Measurements from ENCODE around the gene MLXIP.

The MLXIP gene

DNA sequence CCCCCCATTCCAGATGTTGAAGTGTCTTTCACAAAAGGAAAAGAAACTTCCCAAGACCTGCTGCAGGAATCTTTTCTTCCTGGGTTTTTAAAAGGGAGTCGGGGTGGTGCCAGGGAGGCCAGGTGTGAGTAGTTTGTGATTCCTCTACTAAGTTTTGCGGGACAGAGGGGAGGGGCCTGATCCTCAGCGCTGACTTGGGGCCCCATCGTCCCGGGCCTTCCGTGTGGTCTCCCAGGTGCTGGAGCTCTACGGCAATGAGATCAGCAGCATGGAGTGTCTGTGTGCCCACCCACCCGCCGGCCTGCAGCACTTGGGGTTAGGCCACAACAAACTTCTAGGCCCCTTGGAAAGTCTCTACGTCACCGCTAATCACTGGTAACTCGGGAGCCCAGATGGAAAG lies 108.9 kb downstream of the MLXIP start:
- H3K4me3 ChIP-seq (ENCODE audit: low read depth, low read length): no peak overlapping the region
- no peak for DNase-seq (ENCODE audit: low read depth)
- no peak for TF ChIP-seq CTCF (IDR thresholded peaks at IDR 0.05; ENCODE audit: control insufficient read depth, extremely low read depth, insufficient read depth)

DNA sequence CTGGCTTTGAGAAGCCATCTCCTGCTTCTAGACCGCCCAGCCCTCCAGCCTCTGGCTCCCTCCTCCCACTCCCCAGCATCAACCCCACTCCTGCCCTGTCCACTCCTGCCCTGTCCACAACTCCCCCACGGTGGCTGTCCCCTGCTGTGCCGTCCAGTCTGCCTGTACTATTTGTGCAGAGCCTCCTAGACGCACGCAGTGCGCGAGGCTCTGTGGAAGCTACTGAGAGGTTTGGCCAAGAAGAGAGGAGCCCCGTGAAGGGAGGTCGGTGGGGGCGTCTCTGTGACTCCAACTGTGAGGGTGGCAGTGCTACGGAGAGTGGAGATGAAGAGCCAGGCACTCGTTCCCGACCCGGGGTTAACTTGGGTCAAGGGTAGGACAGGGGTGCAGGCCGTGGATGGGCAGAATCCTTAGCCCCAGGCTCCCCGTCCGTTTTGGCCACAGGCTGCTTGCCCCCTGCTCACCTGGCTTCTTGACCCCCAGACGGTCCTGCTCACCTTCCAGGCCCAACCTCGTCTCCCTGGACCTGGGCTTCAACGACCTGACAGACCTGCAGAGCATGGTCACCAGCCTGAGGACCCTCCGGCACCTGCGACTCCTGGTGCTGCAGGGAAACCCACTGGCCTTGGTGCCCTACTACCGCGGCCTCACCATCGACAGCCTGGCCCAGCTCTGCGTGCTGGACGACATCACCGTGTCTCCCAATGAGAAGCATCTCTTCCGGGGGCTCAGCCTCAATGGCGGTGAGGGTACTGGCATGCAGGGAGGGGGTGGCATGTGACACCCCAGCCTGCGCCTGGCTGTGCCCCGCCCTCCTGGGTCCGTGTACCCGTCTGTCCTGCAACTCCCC lies 111.3 kb downstream of the MLXIP start:
- TF ChIP-seq CTCF (IDR thresholded peaks at IDR 0.05; ENCODE audit: control insufficient read depth, extremely low read depth, insufficient read depth): no peak
- DNase-seq (ENCODE audit: low read depth): no peak
- no peak overlapping the region for H3K4me3 ChIP-seq (ENCODE audit: low read depth, low read length)

DNA sequence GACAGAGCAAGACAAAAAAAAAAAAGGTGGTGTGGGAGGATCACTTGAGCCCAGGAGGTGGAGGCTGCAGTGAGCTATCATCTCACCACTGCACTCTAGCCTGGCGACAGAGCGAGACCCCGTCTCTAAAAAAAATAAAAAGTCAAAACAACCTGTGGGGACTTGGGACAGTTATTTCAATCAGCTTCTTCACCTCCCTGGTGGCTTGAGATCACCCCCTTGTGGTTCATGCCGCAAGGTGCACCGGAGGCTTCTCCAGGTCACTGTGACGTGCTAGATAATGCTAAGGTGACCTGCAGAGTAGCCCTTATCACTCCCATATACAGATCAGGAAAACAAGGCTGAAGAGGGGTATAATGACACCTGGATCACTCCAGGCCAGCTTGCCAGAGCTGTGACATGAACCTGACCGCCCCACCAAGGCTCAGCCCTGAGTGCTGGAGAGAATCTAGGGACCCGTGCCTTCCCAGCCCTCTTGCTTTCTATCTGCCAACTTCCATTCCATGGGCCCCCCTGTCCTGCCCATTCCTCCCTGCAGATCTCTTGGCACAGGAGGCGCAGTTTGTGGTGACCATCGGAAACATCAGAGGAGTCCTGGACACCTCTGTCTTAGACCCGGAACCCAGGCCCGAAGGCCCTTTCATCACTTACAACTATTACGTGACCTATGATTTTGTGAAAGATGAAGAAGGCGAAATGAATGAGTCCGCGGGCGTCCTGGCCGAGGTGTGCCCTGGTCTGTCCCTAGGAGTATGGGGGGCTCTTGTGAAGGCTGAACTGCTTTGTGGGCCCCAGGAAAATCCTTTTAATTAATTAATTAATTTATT lies 112.5 kb downstream of the MLXIP start:
- no peak overlapping the region for H3K4me3 ChIP-seq (ENCODE audit: low read depth, low read length)
- DNase-seq (ENCODE audit: low read depth): peak; percentile 35
- peak; percentile 96 for TF ChIP-seq CTCF (IDR thresholded peaks at IDR 0.05; ENCODE audit: control insufficient read depth, extremely low read depth, insufficient read depth)

DNA sequence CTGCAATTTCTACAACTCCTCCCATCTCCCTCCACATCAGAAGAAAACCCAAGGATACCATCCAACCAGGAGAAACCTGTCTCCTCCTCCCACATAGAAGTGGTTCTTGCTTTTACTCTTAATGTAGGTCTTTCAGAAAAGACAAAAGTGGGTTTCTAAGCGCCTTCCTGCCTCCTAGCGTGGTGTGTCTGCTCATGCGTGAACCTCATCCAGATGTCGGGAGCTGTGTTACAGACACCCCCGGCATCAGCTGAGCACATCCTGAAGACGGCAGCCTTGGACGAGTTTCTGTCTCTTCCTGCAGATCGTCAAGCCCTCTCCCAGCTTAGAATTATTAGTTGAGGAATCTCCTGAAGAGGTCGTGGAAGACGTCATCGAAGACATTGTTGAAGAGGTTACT lies 113.9 kb downstream of the MLXIP start:
- no peak overlapping the region for H3K4me3 ChIP-seq (ENCODE audit: low read depth, low read length)
- no peak for TF ChIP-seq CTCF (IDR thresholded peaks at IDR 0.05; ENCODE audit: control insufficient read depth, extremely low read depth, insufficient read depth)
- DNase-seq (ENCODE audit: low read depth): no peak

- DNase-seq (ENCODE audit: low read depth): no peak
- no peak overlapping the region for H3K4me3 ChIP-seq (ENCODE audit: low read depth, low read length)
- no peak for TF ChIP-seq CTCF (IDR thresholded peaks at IDR 0.05; ENCODE audit: control insufficient read depth, extremely low read depth, insufficient read depth)
Observed at GRCh38 chr12:122194804-122195203, 116.2 kb downstream of the MLXIP start.

- no peak for DNase-seq (ENCODE audit: low read depth)
- no peak overlapping the region for H3K4me3 ChIP-seq (ENCODE audit: low read depth, low read length)
- TF ChIP-seq CTCF (IDR thresholded peaks at IDR 0.05; ENCODE audit: control insufficient read depth, extremely low read depth, insufficient read depth): no peak
Observed at GRCh38 chr12:122195405-122195804, 116.8 kb downstream of the MLXIP start.

Measured in LNCaP clone FGC (cell line).